ENCODE data around the gene SAFB2. TPM values are rescaled to one million over a fixed set of nuclear protein-coding genes. Genes with fewer than 3 reads are reported as not detected.

SAFB2 gene
- total RNA-seq, 4 donors from 2014 or later: 58.1 to 99.8 (median 93.1) TPM

- Histone ChIP-seq H3K27me3 (no peaks in the 10 kb centered on the region), H3K4me1 (peaks cover 0 to 15% (median 0%) of the 10 kb centered on the region in 4 donors), H3K4me3 (no peak overlapping the region), H3K36me3 (peaks cover 3 to 93% (median 39%) of the 10 kb centered on the region in 3 donors), H3K9me3 (no peaks in the 10 kb centered on the region), H3K27ac (no peak overlapping the region)
- WGBS, 2 donors: 73 to 84% methylated on average over 16 to 24 of the region's 26 CpGs
- DNase-seq (ENCODE audit: low spot score in 2 of 2): no peak
- TF ChIP-seq EP300 (IDR thresholded peaks at IDR 0.05) (no peak), POLR2A (IDR thresholded peaks at IDR 0.05) (no peak), CTCF (IDR thresholded peaks at IDR 0.05) (no peak)
Observed at GRCh38 chr19:5586300-5587070, 36.1 kb downstream of the SAFB2 start.

GRCh38 chr19:5585461-5586299 lies 36.9 kb downstream of the SAFB2 start:
- TF ChIP-seq EP300 (IDR thresholded peaks at IDR 0.05) (no peak), POLR2A (IDR thresholded peaks at IDR 0.05) (no peak), CTCF (IDR thresholded peaks at IDR 0.05) (no peak)
- Histone ChIP-seq H3K27me3 (no peaks in the 10 kb centered on the region), H3K36me3 (peaks cover 3 to 89% (median 35%) of the 10 kb centered on the region in 3 donors), H3K4me3 (no peak overlapping the region), H3K9me3 (no peaks in the 10 kb centered on the region), H3K27ac (peak overlapping the region in 2 of 4 donors; percentile 8 to 13), H3K4me1 (peaks cover 0 to 15% (median 0%) of the 10 kb centered on the region in 4 donors)
- WGBS, 2 donors: 47 to 51% methylated on average over 25 to 26 of the region's 29 CpGs
- no peak for DNase-seq (ENCODE audit: low spot score in 2 of 2)

- WGBS, 2 donors: 53 to 66% methylated on average over 10 to 11 of the region's 12 CpGs
- Histone ChIP-seq H3K4me1 (peaks cover 0 to 11% (median 2%) of the 10 kb centered on the region in 4 donors), H3K9me3 (no peaks in the 10 kb centered on the region), H3K27me3 (no peaks in the 10 kb centered on the region), H3K4me3 (no peak overlapping the region), H3K27ac (no peak overlapping the region), H3K36me3 (peaks cover 0 to 35% (median 0%) of the 10 kb centered on the region in 3 donors)
- TF ChIP-seq CTCF (IDR thresholded peaks at IDR 0.05) (no peak), EP300 (IDR thresholded peaks at IDR 0.05) (no peak), POLR2A (IDR thresholded peaks at IDR 0.05) (no peak)
- no peak for DNase-seq (ENCODE audit: low spot score in 2 of 2)
Observed at GRCh38 chr19:5580161-5580571, 42.4 kb downstream of the SAFB2 start.

- WGBS, 2 donors: 91 to 96% methylated on average over 7 of the region's 7 CpGs
- Histone ChIP-seq H3K36me3 (peaks cover 0 to 36% (median 0%) of the 10 kb centered on the region in 3 donors), H3K27ac (no peak overlapping the region), H3K4me3 (no peak overlapping the region), H3K9me3 (no peaks in the 10 kb centered on the region), H3K27me3 (no peaks in the 10 kb centered on the region), H3K4me1 (peaks cover 0 to 10% (median 2%) of the 10 kb centered on the region in 4 donors)
- no peak for TF ChIP-seq CTCF (IDR thresholded peaks at IDR 0.05)
- TF ChIP-seq POLR2A (IDR thresholded peaks at IDR 0.05): no peak
- no peak for TF ChIP-seq EP300 (IDR thresholded peaks at IDR 0.05)
- DNase-seq (ENCODE audit: low spot score in 2 of 2): no peak
Observed at GRCh38 chr19:5579697-5580096, 42.9 kb downstream of the SAFB2 start.

Data from tibial nerve (tissue), 4 donors.